Uterus (tissue), 2 donors: Measurements from ENCODE around the gene AZIN2.

Source experiments
- POLR2A ChIP-seq, 2 donors: fragments of 450-650 bp; IDR thresholded peaks; one replicate each; pipeline ENCODE4 v1.6.1; 2016; ENCODE audit warnings: antibody characterized with exemption in 2 of 2, mild to moderate bottlenecking in 1 of 2, moderate library complexity in 1 of 2
- TF ChIP-seq, protein P1 (sequence below), 4 experiments: fragments of 200-600 bp in 2 of 4; fragments of 450-650 bp in 2 of 4; sonication (generic) in 2 of 4; IDR thresholded peaks; one replicate each; pipeline ENCODE4 v1.5.1; 2016 to 2019; ENCODE audit warnings: antibody characterized with exemption in 4 of 4, mild to moderate bottlenecking in 2 of 4, moderate library complexity in 1 of 4

DNA sequence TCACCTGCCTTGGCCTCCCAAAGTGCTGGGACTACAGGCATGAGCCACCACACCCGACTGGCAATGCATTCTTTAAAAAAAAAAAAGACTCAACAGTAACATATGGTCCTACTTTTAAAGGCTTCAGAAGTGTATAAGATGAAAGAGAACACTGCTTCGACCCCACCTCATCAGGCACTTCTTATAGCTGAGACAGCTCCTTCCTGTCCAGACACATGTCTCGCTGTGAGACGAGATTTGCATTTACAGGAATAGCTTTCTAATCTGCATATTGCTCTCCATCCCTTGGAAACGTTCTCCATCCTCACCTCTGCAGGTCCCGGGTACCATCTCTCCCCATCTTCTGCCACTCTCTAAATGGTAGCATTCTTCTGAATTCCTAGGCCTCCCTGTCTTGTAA is 6.7 kb downstream of the AZIN2 start:
- TF ChIP-seq, protein P1, sequence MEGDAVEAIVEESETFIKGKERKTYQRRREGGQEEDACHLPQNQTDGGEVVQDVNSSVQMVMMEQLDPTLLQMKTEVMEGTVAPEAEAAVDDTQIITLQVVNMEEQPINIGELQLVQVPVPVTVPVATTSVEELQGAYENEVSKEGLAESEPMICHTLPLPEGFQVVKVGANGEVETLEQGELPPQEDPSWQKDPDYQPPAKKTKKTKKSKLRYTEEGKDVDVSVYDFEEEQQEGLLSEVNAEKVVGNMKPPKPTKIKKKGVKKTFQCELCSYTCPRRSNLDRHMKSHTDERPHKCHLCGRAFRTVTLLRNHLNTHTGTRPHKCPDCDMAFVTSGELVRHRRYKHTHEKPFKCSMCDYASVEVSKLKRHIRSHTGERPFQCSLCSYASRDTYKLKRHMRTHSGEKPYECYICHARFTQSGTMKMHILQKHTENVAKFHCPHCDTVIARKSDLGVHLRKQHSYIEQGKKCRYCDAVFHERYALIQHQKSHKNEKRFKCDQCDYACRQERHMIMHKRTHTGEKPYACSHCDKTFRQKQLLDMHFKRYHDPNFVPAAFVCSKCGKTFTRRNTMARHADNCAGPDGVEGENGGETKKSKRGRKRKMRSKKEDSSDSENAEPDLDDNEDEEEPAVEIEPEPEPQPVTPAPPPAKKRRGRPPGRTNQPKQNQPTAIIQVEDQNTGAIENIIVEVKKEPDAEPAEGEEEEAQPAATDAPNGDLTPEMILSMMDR (IDR thresholded peaks at IDR 0.05) = no peak
- no peak for TF ChIP-seq POLR2A (IDR thresholded peaks at IDR 0.05)
